Measurements from ENCODE around the gene TSGA10.

DNA sequence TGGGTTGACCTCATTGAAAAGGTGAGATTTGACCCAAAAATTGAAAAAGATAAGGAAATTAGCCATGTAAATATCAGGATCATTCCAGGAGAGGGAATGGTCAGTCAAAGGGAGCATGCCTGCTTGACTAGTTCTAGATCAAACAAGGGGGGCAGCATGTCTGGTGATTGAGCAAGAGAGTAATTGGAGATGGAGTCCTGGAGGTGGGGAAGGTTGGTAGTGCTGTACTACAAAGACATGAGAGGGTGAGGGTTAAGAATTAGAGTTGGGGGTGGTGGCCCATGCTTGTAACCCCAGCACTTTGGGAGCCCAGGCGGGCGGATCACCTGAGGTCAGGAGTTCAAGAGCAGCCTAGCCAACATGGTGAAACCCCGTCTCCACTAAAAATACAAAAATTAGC lies 28.3 kb upstream of the TSGA10 start:
- no peak for TF ChIP-seq POLR2AphosphoS5 (IDR thresholded peaks at IDR 0.05; ENCODE audit: low read depth, low read length)
- TF ChIP-seq CTCF (IDR thresholded peaks at IDR 0.05): no peak

All from Panc1 (cell line).